ENCODE results near the gene SBK3.
"Not testable (repeated sequence)": the region's sequence is repeated elsewhere in the genome, so short reads cannot be mapped to it uniquely, and the experiment has no call there.

DNA sequence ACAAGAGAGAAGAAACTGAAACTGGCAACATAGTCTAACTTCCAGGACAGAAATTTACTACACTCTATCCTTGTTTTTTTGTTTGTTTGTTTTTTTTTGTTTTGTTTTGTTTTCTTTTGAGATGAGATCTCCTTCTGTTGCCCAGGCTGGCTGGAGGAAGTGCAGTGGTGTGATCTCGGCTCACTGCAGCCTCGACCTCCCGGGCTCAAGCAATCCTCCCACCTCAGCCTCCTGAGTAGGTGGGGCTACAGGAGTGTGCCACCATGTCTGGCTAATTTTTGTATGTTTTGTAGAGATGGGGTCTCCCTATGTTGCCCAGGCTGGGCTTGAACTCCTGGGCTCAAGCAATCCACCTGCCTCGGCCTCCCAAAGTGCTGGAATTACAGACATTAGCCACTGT, 36.9 kb upstream of the SBK3 start:
- TF ChIP-seq POLR2AphosphoS5 (IDR thresholded peaks at IDR 0.05; ENCODE audit: borderline replicate concordance, low read depth, low read length); EZH2 (IDR thresholded peaks at IDR 0.05): not testable (repeated sequence)

Data from SK-N-MC (cell line).